H1 (cell line): Measurements from ENCODE around the gene ITGA4. TPM values are rescaled to one million over a fixed set of nuclear protein-coding genes. Genes with fewer than 3 reads are reported as not detected.

Experiments
- CTCF ChIA-PET: fragments of 300-600 bp; sonication (Branson Sonifier 250); formaldehyde crosslinking; loops from one replicate; lab custom pipeline; 2021; ENCODE audit not compliant: partially characterized antibody; lab: Charles Lee
- POLR2A ChIA-PET: fragments of 300-600 bp; sonication (Branson Sonifier 250); formaldehyde crosslinking; loops from one replicate; lab custom pipeline; 2021; ENCODE audit warnings: inconsistent platforms; ENCODE audit not compliant: partially characterized antibody; lab: Charles Lee
- DNase-seq, 2 experiments: peaks; one replicate each; pipeline versions ENCODE4 v3.0.0 to v3.0.0-alpha.2; 2010 to 2022; ENCODE audit warnings: low spot score in 2 of 2, low read depth in 1 of 2, mixed read lengths in 1 of 2
- FAIRE-seq: peaks from 2 replicates; lab custom pipeline; 2011; peaks lifted over from hg19 to GRCh38; lab: Jason Lieb, UNC
- H2AFZ ChIP-seq: 2 replicates; pipeline ENCODE4 v1.8.1; 2012; ENCODE audit warnings: low read length, inconsistent platforms
- H2AK5ac ChIP-seq: 2 replicates; pipeline ENCODE4 v1.6.1; 2013; ENCODE audit warnings: low read depth, low read length
- H2BK120ac ChIP-seq: replicated peaks from 2 replicates; pipeline ENCODE3; 2013; ENCODE audit warnings: low read depth, low read length, inconsistent platforms
- H2BK12ac ChIP-seq: 2 replicates; pipeline ENCODE4 v1.6.1; 2013; ENCODE audit warnings: low read depth, low read length
- H2BK15ac ChIP-seq: 2 replicates; pipeline ENCODE4 v1.6.1; 2013; ENCODE audit warnings: low read length
- H2BK20ac ChIP-seq: 2 replicates; pipeline ENCODE4 v1.6.1; 2013; ENCODE audit warnings: low read length
- H2BK5ac ChIP-seq: 2 replicates; pipeline ENCODE4 v1.6.1; 2013; ENCODE audit warnings: low read depth, low read length
- H3K14ac ChIP-seq: 2 replicates; pipeline ENCODE4 v1.6.1; 2013; ENCODE audit warnings: inconsistent platforms; ENCODE audit not compliant: insufficient read length
- H3K18ac ChIP-seq: 2 replicates; pipeline ENCODE4 v1.6.1; 2013; ENCODE audit warnings: low read length; ENCODE audit errors: extremely low read depth
- H3K23ac ChIP-seq: 2 replicates; pipeline ENCODE4 v1.6.1; 2013; ENCODE audit warnings: inconsistent platforms; ENCODE audit not compliant: insufficient read length
- H3K23me2 ChIP-seq: 2 replicates; pipeline ENCODE4 v1.6.1; 2013; ENCODE audit warnings: low read depth, low read length
- H3K27ac ChIP-seq: 2 replicates; pipeline ENCODE4 v1.6.1; 2011; ENCODE audit warnings: low read depth, low read length, inconsistent platforms
- H3K27me3 ChIP-seq, 4 experiments: replicated peaks in 1 of 4; 1 replicate in 1 of 4; 2 replicates in 3 of 4; pipeline versions ENCODE4 v1.6.1 to v1.8.1; 2011 to 2013; ENCODE audit warnings: low read length in 3 of 4, mild to moderate bottlenecking in 3 of 4, inconsistent platforms in 2 of 4, mixed read lengths in 2 of 4, moderate library complexity in 1 of 4; ENCODE audit not compliant: control insufficient read depth in 3 of 4, insufficient read depth in 3 of 4; ENCODE audit errors: extremely low read depth in 1 of 4
- H3K36me3 ChIP-seq, 4 experiments: 2 replicates each; pipeline versions ENCODE4 v1.6.1 to v1.8.1; 2011 to 2013; ENCODE audit warnings: mild to moderate bottlenecking in 4 of 4, low read length in 3 of 4, moderate library complexity in 2 of 4, control low read depth in 1 of 4, inconsistent platforms in 1 of 4; ENCODE audit not compliant: insufficient read depth in 4 of 4, control insufficient read depth in 2 of 4
- H3K4ac ChIP-seq: replicated peaks from 2 replicates; pipeline ENCODE3; 2013; ENCODE audit warnings: low read length, low read depth, mixed read lengths, inconsistent platforms; ENCODE audit not compliant: insufficient read length
- H3K4me1 ChIP-seq, 4 experiments: replicated peaks in 1 of 4; 1 replicate in 1 of 4; 2 replicates in 3 of 4; pipeline versions ENCODE4 v1.6.1 to v1.8.1; 2011 to 2013; ENCODE audit warnings: low read length in 3 of 4, inconsistent platforms in 2 of 4, mixed read lengths in 1 of 4; ENCODE audit not compliant: insufficient read depth in 4 of 4, control insufficient read depth in 3 of 4
- H3K4me2 ChIP-seq, 2 experiments: 2 replicates each; pipeline versions ENCODE4 v1.6.1 to v1.8.1; 2011 to 2013; ENCODE audit warnings: low read depth in 2 of 2, low read length in 2 of 2, control low read depth in 1 of 2, inconsistent platforms in 1 of 2, mild to moderate bottlenecking in 1 of 2; ENCODE audit not compliant: insufficient read depth in 1 of 2
- H3K4me3 ChIP-seq, 4 experiments: fragments of 200-600, 300-600 bp in 1 of 4; sonication (generic), shearing (Covaris generic), sonication (Bioruptor Twin) in 1 of 4; 2 replicates each; pipeline versions ENCODE4 v1.5.1 to v1.8.1; 2011 to 2016; ENCODE audit warnings: low read length in 4 of 4, low read depth in 3 of 4, control low read depth in 2 of 4, inconsistent platforms in 2 of 4, mild to moderate bottlenecking in 2 of 4, mixed read lengths in 1 of 4, moderate library complexity in 1 of 4; ENCODE audit not compliant: insufficient read depth in 2 of 4; ENCODE audit errors: extremely low read depth in 1 of 4
- H3K56ac ChIP-seq: replicated peaks from 2 replicates; pipeline ENCODE3; 2013; ENCODE audit warnings: low read depth, mild to moderate bottlenecking, mixed read lengths, low read length, inconsistent platforms; ENCODE audit not compliant: insufficient read length
- H3K79me1 ChIP-seq: 2 replicates; pipeline ENCODE4 v1.6.1; 2013; ENCODE audit warnings: low read depth, low read length, control low read depth
- H3K79me2 ChIP-seq, 2 experiments: 2 replicates each; pipeline versions ENCODE4 v1.6.1 to v1.8.1; 2012 to 2013; ENCODE audit warnings: low read length in 2 of 2, mild to moderate bottlenecking in 2 of 2, inconsistent platforms in 1 of 2; ENCODE audit not compliant: insufficient read depth in 2 of 2, control insufficient read depth in 1 of 2
- H3K9ac ChIP-seq, 4 experiments: replicated peaks in 1 of 4; 1 replicate in 1 of 4; 2 replicates in 3 of 4; pipeline versions ENCODE4 v1.6.1 to v1.8.1; 2011 to 2013; ENCODE audit warnings: low read depth in 3 of 4, low read length in 3 of 4, control low read depth in 2 of 4, mild to moderate bottlenecking in 2 of 4, moderate library complexity in 2 of 4, inconsistent platforms in 1 of 4; ENCODE audit errors: extremely low read depth in 1 of 4
- H3K9me3 ChIP-seq, 2 experiments: 2 replicates each; pipeline versions ENCODE4 v1.6.1 to v1.8.1; 2012 to 2013; ENCODE audit warnings: mild to moderate bottlenecking in 2 of 2, moderate library complexity in 2 of 2, control low read depth in 1 of 2, inconsistent platforms in 1 of 2, low read depth in 1 of 2, low read length in 1 of 2, mixed read lengths in 1 of 2; ENCODE audit not compliant: insufficient read depth in 2 of 2
- H4K20me1 ChIP-seq, 2 experiments: replicated peaks in 1 of 2; 2 replicates each; pipeline versions ENCODE3 to v1.8.1; 2011 to 2013; ENCODE audit warnings: inconsistent platforms in 2 of 2, low read length in 2 of 2, mild to moderate bottlenecking in 1 of 2; ENCODE audit not compliant: insufficient read depth in 2 of 2, control insufficient read depth in 1 of 2
- H4K5ac ChIP-seq: 2 replicates; pipeline ENCODE4 v1.6.1; 2013; ENCODE audit warnings: low read length, low read depth, mixed read lengths, inconsistent platforms; ENCODE audit not compliant: insufficient read length
- H4K8ac ChIP-seq: 2 replicates; pipeline ENCODE4 v1.8.0; 2013; ENCODE audit warnings: mild to moderate bottlenecking, moderate library complexity, low read length, inconsistent platforms; ENCODE audit not compliant: insufficient read depth; ENCODE audit errors: extremely low read depth
- H4K91ac ChIP-seq: replicated peaks from 2 replicates; pipeline ENCODE3; 2013; ENCODE audit warnings: low read length, mixed read lengths, inconsistent platforms; ENCODE audit not compliant: insufficient read length
- ASH2L ChIP-seq: fragments of 200-600, 300-600 bp; sonication (generic); IDR thresholded peaks from one replicate; pipeline ENCODE4 v1.7.1; 2017; ENCODE audit warnings: low read length
- MAX ChIP-seq: IDR thresholded peaks from 2 replicates; pipeline ENCODE4 v1.6.1; 2012; ENCODE audit warnings: inconsistent platforms
- PHF8 ChIP-seq: fragments of 200-600 bp; sonication (generic); conservative IDR thresholded peaks from 2 replicates; pipeline ENCODE4 v1.7.1; 2012; ENCODE audit warnings: low read depth, mild to moderate bottlenecking, inconsistent platforms, low read length, moderate library complexity
- YY1 ChIP-seq: IDR thresholded peaks from 2 replicates; pipeline ENCODE4 v1.6.1; 2011; ENCODE audit warnings: low read depth, mild to moderate bottlenecking, low read length
- WGBS, 2 experiments: shearing (Covaris generic) in 1 of 2; methylation state at CpG; one replicate each; pipeline versions ENCODE4 v1.1.6 to v1.1.7; 2013 to 2015; ENCODE audit warnings: low lambda C conversion rate in 2 of 2, mixed read lengths in 2 of 2, inconsistent platforms in 1 of 2, low coverage in 1 of 2, missing lambda C conversion rate in 1 of 2; ENCODE audit not compliant: insufficient replicate concordance in 2 of 2, insufficient coverage in 1 of 2, insufficient read length in 1 of 2; ENCODE audit errors: extremely low coverage in 1 of 2, missing lambda C conversion rate in 1 of 2; 5-methylcytosine and 5-hydroxymethylcytosine counted together
- polyA plus RNA-seq, 7 experiments: library from polyadenylated mRNA; depleted of rRNA in 3 of 7; stranded (reverse) in 5 of 7; unstranded in 2 of 7; fragments of >200 nt in 5 of 7; fragments of 200-250 nt in 2 of 7; gene quantifications; 1 replicate in 5 of 7; 2 replicates in 1 of 7; 4 replicates in 1 of 7; pipeline versions ENCODE4 v1.2.1 to v1.2.3, GENCODE V29; 2011 to 2013; ENCODE audit warnings: missing spikeins in 2 of 7, mixed read lengths in 2 of 7
- total RNA-seq: library from RNA; stranded (reverse); fragmentation: NEBNext Ultra II Directional; extraction: Animal tissue kit (Norgen Biotek cat#: 25700); gene quantifications from 2 replicates; pipeline ENCODE4 v1.2.1, GENCODE V29; 2021

The ITGA4 gene
- total and polyA plus RNA-seq, 2 of the 8 experiments (the other 6 are each of a cell fraction or from before 2014, with no cell fraction given), result 0.60 to 2.1 TPM

GRCh38 chr2:181578829-181579228 is 121.6 kb downstream of the ITGA4 start:
- Histone ChIP-seq H3K9ac (no peak overlapping the region), H3K79me2 (no peaks in the 10 kb centered on the region), H3K14ac (no peak overlapping the region), H3K4ac (no peak overlapping the region), H2BK20ac (no peak overlapping the region), H2BK5ac (no peak overlapping the region), H3K79me1 (no peaks in the 10 kb centered on the region), H3K23me2 (no peaks in the 10 kb centered on the region), H2BK120ac (no peak overlapping the region), H3K27me3 (no peaks in the 10 kb centered on the region), H3K27ac (no peak overlapping the region), H3K23ac (no peak overlapping the region), H4K8ac (no peak overlapping the region), H3K4me1 (no peaks in the 10 kb centered on the region), H2BK15ac (no peak overlapping the region), H3K9me3 (no peaks in the 10 kb centered on the region), H3K4me3 (no peak overlapping the region), H3K56ac (no peak overlapping the region), H2AFZ (no peak overlapping the region), H3K18ac (no peak overlapping the region), H3K36me3 (no peaks in the 10 kb centered on the region), H2AK5ac (no peak overlapping the region), H4K5ac (no peak overlapping the region), H2BK12ac (no peak overlapping the region), H3K4me2 (no peak overlapping the region), H4K91ac (no peak overlapping the region), H4K20me1 (no peaks in the 10 kb centered on the region)
- POLR2A ChIA-PET, result no interaction called here
- FAIRE-seq (no peak), DNase-seq (no peak)
- CTCF ChIA-PET, result interaction anchor here (0.5 to 8.5 kb wide), 2 partner anchors 138 to 582 kb away, joined by 4 to 183 read pairs; no protein-coding TSS in a partner anchor
- TF ChIP-seq ASH2L (no peak), PHF8 (no peak), YY1 (no peak), MAX (no peak)
- WGBS, 2 experiments, result 88% methylated on average over 3 of the region's 3 CpGs; no CpG with 5 or more reads in 1 of the 2 experiments
